ENCODE data around the gene CLSTN2. TPM values are rescaled to one million over a fixed set of nuclear protein-coding genes. Genes with fewer than 3 reads are reported as not detected.

The CLSTN2 gene
- total RNA-seq, 1 donor, result 7.3 TPM

DNA sequence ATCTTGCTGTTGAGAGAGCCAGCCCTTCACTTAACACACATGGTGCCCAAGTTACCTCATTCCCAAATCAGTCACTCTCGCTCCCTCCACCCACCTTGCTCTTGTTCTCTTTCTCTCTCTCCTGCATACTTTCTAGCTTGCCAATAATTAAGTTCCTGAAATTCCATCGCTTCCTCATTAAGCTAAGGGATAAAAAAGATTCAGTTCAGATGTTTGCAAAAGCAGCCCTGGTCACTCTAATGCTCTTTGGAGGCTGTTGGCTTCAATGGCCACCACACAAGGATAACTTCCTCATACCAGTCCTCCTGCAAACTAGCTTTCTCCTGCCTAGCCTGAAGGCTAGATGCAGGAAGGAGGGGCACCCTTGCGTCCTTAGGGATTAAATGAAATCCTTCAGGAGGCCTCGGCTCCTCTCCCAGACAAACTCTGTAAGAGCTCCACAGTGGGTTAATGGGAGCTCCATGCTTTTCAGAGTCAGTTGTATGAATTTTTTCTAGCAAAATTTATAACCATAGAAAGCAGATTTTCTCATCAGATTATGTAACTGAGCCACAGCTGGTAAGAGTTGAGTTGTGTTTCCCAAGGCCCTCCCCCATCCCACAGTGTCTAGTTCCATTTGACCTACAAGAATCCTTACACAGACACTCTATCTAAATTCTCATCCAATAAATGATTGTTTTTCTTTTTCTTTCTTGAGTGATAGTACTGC is 566.2 kb downstream of the CLSTN2 start:
- no peak for DNase-seq (ENCODE audit: low read depth)
- TF ChIP-seq, protein P1, sequence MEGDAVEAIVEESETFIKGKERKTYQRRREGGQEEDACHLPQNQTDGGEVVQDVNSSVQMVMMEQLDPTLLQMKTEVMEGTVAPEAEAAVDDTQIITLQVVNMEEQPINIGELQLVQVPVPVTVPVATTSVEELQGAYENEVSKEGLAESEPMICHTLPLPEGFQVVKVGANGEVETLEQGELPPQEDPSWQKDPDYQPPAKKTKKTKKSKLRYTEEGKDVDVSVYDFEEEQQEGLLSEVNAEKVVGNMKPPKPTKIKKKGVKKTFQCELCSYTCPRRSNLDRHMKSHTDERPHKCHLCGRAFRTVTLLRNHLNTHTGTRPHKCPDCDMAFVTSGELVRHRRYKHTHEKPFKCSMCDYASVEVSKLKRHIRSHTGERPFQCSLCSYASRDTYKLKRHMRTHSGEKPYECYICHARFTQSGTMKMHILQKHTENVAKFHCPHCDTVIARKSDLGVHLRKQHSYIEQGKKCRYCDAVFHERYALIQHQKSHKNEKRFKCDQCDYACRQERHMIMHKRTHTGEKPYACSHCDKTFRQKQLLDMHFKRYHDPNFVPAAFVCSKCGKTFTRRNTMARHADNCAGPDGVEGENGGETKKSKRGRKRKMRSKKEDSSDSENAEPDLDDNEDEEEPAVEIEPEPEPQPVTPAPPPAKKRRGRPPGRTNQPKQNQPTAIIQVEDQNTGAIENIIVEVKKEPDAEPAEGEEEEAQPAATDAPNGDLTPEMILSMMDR (IDR thresholded peaks at IDR 0.05; ENCODE audit: insufficient read depth, low read depth, low read length), result no peak
- no peak overlapping the region for H3K4me3 ChIP-seq (ENCODE audit: low read depth, low read length)

DNA sequence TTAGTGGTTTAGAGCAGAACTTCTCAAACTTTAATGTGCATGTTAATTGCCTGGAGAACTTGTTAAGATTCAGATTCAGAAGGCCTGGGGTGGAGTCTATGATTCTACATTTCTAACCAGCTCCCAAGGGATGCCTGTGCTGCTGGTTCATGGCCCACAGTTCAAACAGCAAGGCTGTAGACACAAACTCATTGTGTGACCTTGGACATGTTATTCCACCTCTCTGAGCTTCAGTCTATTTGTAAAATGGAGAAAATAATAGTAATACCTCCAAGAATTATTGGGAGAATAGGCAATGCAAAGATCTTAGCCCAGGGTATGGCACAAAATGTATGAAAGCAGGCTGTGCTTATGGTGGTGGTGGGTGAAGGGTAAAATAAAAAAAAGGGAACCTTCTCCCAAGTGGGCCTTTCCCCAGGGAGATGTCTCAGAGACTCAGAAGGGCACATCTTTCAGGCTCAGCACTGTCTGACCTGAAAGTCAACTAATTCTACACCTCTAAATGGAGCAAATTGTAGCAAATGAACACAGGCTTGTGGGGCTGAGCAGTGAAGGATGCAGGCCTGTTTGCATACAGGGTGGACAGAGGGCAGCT is 566.9 kb downstream of the CLSTN2 start:
- TF ChIP-seq, protein P1 (IDR thresholded peaks at IDR 0.05; ENCODE audit: insufficient read depth, low read depth, low read length), result no peak
- no peak for DNase-seq (ENCODE audit: low read depth)

DNA sequence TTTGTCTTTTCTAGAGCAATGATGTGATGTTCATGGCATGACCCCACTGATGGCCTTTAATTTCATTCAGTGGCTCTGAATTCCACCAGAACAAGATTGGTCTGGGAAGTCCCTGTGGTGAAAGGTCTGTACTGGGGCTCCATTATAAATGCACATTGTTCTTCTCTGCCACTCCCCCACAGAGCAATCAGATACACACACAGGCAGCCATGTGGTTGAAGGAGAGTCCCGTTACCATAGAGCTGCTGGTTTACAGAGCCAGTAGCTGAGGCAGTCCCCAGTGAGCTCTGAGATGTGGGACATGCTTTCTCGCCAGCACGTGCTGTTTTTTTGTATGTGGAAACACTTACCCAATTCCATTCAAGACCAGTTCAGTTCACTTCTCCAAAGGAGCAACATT is 570.2 kb downstream of the CLSTN2 start:
- DNase-seq (ENCODE audit: low read depth), result peak; percentile 6
- TF ChIP-seq, protein P1 (IDR thresholded peaks at IDR 0.05; ENCODE audit: insufficient read depth, low read depth, low read length), result no peak
- no peak overlapping the region for H3K4me3 ChIP-seq (ENCODE audit: low read depth, low read length)

More for the DNA sequence above, 566.9 kb downstream of the CLSTN2 start:
- no peak overlapping the region for H3K4me3 ChIP-seq (ENCODE audit: low read depth, low read length)

DNA sequence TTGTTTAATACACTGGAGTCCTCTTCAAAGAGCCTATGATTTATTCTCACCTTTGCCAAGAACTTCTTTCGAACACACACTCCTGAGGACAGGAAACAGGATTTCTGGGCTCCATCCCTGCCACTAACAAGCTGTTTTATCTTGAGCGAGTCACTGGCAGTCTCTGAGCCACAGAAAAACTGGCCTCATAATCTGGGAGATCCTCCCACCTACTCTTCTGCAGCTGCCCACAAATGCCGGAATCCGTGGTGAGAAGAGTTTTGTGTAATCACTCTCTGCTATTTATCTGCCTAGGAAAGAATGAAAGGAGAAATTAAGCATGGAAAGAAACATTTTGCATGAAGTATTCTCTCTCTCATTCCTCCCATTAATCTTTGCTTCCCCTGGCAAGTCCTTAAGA is 570.9 kb downstream of the CLSTN2 start:
- TF ChIP-seq, protein P1 (IDR thresholded peaks at IDR 0.05; ENCODE audit: insufficient read depth, low read depth, low read length), result no peak
- no peak overlapping the region for H3K4me3 ChIP-seq (ENCODE audit: low read depth, low read length)
- DNase-seq (ENCODE audit: low read depth), result no peak

DNA sequence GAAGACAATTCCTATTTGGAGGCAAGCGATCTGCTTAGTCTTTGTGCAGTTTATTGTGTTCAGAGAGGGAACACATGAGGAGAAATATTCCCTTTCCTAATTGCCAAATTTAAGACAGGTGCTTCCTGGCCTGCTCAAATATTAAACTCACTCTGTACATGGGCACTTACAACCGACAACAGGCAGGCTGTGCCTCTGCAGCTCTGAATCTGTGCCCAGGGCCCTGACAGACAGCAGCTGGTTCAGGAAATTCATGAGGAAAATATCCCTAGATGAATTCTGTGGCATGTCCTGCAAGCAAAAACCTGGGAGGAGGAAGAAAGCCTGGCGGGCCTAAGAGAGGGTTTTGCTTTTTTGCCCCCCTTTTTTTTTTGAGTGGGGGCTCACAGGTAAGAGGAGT is 573.6 kb downstream of the CLSTN2 start:
- TF ChIP-seq, protein P1 (IDR thresholded peaks at IDR 0.05; ENCODE audit: insufficient read depth, low read depth, low read length), result no peak
- DNase-seq (ENCODE audit: low read depth), result no peak
- H3K4me3 ChIP-seq (ENCODE audit: low read depth, low read length), result no peak overlapping the region

DNA sequence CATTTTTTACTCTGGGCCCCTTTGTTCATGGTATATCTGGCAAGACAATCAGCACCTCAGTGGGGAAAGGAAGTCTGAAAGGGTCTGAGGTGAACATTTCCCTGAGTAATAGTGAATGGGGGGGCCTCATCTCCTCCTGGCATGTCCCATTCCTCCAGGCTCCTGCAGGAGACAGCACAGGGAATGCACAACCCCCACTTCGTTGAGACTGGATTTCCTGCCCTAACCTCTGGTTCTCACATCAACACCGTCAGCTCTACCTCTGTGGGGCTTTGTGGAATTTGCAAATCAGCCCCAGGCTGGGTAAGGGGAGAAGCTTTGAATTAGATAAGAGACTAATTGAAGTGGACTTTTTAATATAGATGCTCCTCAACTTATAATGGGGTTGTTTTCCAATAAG is 574.5 kb downstream of the CLSTN2 start:
- no peak overlapping the region for H3K4me3 ChIP-seq (ENCODE audit: low read depth, low read length)
- TF ChIP-seq, protein P1 (IDR thresholded peaks at IDR 0.05; ENCODE audit: insufficient read depth, low read depth, low read length), result no peak
- DNase-seq (ENCODE audit: low read depth), result no peak

Measured in fibroblast of villous mesenchyme (primary cell).